Fibroblast of lung (primary cell): ENCODE results near the gene TXNDC8.

Experiments used
- EZH2 ChIP-seq: IDR thresholded peaks from 2 replicates; pipeline ENCODE4 v1.5.1; 2012; ENCODE audit warnings: low read length, control low read depth, mild to moderate bottlenecking; ENCODE audit errors: missing control alignments
- TF ChIP-seq, protein P1 (sequence below), 2 donors: IDR thresholded peaks in 1 of 2; conservative IDR thresholded peaks in 1 of 2; 1 replicate in 1 of 2; 2 replicates in 1 of 2; pipeline ENCODE4 v1.5.1; 2011 to 2012; ENCODE audit warnings: low read length in 2 of 2, control low read depth in 1 of 2, inconsistent platforms in 1 of 2, low read depth in 1 of 2, mild to moderate bottlenecking in 1 of 2

GRCh38 chr9:110256380-110257096 is 81.1 kb downstream of the TXNDC8 start, which contains the start of gene TXN:
- TF ChIP-seq, protein P1, sequence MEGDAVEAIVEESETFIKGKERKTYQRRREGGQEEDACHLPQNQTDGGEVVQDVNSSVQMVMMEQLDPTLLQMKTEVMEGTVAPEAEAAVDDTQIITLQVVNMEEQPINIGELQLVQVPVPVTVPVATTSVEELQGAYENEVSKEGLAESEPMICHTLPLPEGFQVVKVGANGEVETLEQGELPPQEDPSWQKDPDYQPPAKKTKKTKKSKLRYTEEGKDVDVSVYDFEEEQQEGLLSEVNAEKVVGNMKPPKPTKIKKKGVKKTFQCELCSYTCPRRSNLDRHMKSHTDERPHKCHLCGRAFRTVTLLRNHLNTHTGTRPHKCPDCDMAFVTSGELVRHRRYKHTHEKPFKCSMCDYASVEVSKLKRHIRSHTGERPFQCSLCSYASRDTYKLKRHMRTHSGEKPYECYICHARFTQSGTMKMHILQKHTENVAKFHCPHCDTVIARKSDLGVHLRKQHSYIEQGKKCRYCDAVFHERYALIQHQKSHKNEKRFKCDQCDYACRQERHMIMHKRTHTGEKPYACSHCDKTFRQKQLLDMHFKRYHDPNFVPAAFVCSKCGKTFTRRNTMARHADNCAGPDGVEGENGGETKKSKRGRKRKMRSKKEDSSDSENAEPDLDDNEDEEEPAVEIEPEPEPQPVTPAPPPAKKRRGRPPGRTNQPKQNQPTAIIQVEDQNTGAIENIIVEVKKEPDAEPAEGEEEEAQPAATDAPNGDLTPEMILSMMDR (conservative IDR thresholded peaks at IDR 0.05 in 1 of 2, IDR thresholded peaks at IDR 0.05 in 1 of 2; ENCODE audit: low read depth in 1 of 2, low read length in 2 of 2) = no peak
- TF ChIP-seq EZH2 = no peak
